HG02840 (cell line): ENCODE results near the gene MS4A6A.
"Not testable (repeated sequence)": the region's sequence is repeated elsewhere in the genome, so short reads cannot be mapped to it uniquely, and the experiment has no call there.

Source experiments
- ATAC-seq: cut with Tn5 transposase; IDR thresholded peaks from one replicate; pipeline ENCODE4 v1.9.1; 2021; ENCODE audit warnings: mild to moderate bottlenecking, moderate library complexity, moderate number of reproducible peaks; ENCODE audit not compliant: unreplicated experiment, low FRiP score

The MS4A6A gene, protein sequence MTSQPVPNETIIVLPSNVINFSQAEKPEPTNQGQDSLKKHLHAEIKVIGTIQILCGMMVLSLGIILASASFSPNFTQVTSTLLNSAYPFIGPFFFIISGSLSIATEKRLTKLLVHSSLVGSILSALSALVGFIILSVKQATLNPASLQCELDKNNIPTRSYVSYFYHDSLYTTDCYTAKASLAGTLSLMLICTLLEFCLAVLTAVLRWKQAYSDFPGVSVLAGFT

DNA sequence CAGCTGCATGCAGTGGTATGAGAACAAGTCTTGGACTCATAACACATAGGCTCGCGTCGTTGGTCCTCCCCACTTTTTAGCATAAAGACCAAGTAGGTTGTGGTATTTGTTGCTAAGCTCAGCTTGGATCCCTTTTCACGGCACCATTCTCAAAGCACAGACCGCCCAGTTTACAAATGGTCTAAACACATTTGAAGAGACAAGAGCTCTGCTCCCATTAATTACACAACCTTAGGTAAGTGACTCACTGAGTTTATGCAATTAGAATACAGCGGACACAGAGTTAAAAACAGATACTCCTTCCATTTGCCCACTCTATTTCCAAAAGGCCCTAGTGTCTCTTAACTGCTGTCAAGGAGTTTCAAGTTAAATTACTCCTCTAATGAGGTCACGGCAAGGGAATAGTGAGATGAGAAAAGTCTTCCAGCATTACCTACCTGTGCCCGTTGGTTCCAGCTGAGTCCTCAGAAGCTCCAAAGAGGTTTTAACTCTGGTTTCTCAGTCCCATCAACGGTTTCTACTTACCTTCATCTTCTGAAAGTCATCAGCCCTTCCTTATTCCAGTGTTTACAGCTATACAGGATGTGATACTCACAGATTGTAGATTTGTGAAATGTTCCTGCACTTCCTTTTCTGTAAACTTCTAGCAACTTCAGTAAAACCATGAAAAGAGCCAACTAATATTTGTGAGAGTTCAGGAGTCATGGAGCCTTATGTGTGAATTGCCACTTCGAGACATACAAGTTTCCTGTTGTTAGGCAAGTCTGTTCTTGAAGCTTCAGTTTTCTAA lies at the start of gene MS4A6A:
TSS of gene MS4A6A (minus strand) at position 543 of the 790 bp plus-strand sequence. CDS start 1,356 bp downstream, outside the sequence.
- ATAC-seq: no peak

DNA sequence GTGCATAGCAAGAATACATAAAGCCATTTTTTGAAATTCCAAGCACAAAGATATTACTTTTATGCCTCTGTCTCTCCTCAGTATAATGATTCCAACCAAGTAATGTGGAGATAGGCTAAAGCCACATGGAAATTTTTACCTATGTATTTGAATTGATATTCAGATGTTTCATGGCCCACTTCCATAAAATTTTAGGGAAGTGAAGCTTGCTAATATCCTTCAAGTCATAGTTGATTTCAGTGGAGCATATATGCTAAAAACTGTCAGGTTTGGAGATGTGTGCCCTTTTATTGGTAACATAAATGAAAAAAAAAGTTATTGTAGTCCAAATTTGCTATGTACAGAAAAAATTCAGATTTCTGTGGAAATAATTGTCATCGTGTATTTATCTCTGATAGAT lies 47.8 kb upstream of the MS4A6A start:
- ATAC-seq: no peak

DNA sequence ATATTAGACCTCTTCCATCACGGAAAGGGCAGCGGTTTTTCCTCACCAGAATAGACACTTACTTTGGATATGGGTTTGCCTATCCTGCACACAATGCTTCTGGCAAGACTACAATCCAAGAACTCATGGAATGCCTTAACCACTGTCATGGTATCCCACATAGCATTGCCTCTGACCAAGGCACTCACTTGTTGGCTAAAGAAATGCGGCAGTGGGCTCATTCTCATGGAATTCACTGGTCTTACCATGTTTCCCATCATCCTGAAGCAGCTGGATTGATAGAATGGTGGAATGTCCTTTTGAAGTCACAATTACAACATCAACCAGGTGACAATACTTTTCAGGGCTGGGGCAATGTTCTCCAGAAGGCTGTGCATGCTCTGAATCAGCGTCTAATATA lies 39.3 kb upstream of the MS4A6A start:
- no peak for ATAC-seq

DNA sequence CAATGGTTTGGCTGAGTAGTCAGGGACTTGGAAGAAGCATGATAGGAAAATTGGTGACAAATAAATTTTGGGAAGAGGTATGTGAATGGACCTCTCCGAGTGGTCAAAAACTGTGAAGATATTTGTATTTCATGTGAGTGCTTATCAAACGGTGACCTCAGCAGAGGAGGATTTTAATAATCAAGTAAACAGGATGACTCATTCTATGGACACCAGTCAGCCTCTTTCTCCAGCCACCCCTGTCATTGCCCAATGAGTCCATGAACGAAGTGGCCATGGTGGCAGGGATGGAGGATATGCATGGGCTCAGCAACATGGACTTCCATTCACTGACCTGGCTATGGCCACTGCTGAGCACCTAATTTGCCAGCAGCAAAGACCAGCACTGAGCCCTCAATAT lies 38.8 kb upstream of the MS4A6A start:
- no peak for ATAC-seq

DNA sequence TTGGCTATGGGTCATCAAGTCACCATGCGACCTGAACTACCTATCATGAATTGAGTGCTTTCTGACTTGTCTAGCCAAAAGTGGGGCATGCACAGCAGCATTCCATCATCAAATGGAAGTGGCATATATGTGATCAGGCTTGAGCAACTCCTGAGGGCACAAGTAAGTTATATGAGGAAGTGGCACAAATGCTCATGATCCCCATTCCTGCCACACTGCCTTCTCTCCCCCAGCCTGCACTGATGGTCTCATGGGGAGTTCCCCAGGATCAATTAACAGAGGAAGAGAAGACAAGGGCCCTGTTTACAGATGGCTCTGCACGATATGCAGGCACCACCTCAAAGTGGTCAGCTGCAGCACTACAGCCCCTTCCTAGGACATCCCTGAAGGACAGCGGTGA lies 38.3 kb upstream of the MS4A6A start:
- ATAC-seq: no peak

DNA sequence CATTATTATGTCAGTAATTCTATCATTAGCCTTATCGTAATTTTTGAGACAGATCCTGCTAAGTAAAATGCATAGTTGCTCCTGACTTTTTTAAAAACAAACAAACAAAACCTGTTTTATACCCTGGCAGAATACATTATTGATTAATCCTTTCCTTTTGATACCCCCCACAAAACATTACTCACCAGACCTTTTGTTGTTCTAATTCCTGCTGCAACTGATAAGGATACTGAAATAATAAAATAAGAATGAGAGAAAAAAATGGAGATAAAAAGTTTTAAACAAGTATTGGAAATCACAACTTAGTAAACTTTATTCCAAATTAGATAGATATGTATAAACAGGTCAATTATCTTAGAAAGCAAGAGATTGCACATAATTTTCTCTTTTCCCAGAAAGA lies 31.5 kb upstream of the MS4A6A start:
- no peak for ATAC-seq

DNA sequence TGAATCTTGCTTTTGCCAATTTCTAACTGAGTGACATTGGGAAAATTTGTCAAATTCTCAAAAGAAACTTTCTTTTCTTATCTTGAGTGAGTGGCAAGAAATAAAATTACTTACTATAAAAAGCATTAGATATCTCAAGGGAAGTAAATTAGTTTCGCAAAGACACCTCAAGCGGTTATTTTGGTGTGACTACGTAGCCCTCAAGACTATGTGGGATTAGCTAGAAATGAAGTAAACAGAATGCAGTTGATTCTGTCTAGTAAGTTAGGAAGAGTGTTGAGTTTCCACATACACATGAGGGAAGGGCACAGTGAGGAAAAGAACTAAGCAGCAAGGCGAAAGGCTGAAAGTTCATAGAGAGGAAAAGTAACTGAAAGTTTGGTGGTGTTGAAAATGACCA lies 28.3 kb upstream of the MS4A6A start:
- no peak for ATAC-seq

DNA sequence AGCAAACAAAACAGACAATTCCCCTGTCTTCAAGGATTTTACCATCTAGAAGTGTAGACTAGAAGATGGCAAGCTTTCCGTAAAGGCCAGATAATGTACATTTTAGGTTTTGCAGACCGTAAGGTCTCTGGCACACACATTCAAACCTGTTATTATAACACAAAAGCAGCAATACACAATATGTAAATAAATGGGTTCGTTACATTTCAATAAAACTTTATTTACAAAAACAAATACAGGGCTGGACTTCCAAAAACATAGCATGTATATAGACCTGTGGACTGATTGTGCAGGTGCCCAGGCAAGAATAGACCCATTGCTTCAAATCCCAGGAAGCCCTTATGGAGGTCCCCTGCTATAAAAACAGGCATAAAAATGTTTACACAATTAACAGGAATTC lies 27.1 kb upstream of the MS4A6A start:
- ATAC-seq: no peak

DNA sequence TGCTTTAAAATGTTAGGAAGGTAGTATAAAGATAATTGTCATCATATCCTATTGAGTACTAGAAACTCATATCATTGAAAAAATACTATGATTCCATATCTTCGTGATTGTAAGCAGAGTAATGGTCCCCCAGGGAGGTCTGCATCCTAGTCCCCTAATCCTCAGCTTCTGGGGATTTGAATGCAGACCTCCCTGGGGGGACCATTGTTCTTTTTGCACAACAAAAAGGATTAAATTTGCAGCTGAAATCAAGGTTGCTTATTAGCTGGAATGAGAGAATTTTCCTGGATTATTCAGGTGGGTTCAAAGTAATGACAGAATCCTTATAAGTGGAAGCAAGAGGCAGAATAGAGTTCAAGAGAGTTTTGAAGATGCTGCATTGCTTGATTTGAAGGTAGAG lies 26.1 kb upstream of the MS4A6A start:
- ATAC-seq: no peak

DNA sequence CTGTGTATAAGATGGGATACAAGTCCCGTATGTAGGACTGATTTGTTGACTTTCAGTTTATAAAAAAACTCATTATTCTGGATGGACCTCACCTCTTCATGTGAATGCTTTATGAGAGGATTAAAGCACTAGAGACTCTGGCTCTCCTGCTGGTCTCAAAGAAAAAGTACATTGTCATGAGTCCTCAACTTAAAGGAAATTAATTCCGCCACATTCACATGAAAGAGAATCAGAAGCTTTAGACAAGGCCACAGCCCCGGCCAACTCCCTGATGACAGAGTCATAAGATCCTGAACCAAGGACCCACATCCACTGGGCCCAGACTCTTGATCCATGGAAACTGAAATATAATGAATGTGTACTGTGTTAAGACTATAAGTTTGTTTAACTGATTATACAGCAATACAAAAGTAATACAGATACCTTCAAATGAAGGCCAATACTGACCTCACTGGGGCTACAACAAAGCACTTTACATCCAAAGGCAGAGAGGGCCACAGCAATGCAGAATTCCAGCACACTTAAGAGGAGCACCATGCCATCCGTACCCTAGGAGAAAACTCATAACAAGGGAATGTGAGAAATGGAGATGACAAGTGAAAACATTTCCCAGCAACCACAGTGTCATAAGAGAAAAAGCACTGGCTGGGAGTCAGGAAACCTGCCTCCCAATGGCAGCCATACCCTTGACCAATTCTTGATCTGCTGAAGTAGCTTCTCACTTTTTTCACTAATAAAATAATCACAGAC lies 25.4 kb upstream of the MS4A6A start:
- no peak for ATAC-seq

DNA sequence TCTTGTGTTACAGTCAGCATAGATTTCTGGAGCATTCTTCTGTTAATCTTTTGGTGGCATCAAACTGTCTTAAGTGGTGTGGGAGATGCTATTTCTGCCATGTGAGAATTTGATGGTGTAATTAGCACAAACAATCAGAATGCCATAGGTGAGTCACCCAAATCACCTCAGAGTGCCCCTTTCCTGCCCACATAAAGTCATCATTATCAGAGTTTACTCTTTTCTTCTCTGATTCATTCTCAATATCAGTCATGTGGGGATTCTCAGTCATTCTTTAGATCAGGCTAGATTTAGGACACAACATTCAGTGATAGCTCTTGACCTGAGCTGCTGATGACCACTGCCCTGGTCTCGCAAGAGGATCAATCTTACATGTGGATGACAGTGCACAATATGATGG lies 23.7 kb upstream of the MS4A6A start:
- ATAC-seq: no peak

DNA sequence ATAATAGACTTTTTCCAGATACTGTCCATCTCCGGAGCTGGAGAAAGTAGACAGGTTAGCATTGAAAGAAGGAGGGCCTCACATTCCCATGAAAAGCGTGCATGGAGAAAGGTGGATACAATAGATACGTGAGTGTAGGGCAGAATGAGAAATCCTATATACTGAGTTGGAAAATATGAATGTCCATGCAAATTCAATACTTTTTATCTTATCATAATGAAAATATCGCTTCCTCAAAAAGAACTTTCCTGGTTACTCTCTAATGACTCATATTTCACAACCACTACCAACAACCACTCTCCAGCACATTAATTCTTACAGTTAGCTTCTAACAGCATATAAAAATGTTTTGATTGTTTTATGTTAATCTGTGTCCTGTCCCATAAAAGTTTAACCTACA lies 22.0 kb upstream of the MS4A6A start:
- no peak for ATAC-seq

DNA sequence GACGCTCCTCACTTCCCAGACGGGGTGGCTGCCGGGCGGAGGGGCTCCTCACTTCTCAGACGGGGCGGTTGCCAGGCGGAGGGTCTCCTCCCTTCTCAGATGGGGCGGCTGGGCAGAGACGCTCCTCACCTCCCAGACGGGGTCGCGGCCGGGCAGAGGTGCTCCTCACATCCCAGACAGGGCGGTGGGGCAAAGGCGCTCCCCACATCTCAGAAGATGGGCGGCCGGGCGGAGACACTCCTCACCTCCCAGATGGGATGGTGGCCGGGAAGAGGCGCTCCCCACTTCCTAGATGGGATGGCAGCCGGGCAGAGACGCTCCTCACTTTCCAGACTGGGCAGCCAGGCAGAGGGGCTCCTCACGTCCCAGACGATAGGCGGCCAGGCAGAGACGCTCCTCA lies 18.5 kb upstream of the MS4A6A start:
- ATAC-seq: not testable (repeated sequence)

DNA sequence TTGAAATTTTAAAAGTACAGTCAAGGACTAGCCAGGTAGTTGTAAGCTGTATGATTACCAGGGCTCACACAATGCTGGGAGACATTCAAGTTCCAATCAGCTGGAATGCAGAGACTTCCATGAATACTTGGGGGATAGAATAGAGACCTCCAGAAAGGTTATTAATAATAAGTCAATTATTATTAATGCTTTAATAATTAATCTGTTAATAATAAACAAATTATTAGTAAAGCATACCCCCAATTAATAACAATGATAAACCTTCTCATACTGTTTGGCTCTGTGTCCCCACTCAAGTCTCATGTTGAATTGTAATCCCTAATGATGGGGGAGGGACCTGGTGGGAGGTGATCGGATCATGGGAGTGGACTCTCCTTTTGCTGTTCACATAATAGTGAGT lies 14.6 kb upstream of the MS4A6A start:
- ATAC-seq: no peak

DNA sequence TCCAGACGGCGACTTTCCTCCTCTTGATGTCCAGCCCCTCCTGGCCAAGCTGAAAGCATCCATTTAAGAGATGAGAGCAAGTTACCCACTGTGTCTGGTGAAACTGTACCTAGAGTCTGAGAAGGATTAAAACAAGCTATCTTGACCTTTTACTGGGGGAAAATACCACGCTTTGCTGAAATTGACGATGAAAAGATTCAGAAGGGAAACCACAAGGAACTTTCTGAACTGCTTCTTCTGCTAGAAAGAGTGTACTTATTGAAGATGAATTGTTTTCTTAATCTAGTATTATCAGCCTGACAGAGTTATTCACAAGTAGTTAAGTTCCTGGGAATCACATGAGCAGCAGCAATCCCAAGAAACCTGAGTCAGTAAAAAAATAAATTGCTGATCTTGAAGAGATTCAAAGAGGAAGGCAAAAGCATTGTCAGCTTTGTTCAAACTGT lies 13.1 kb upstream of the MS4A6A start:
- ATAC-seq: no peak

DNA sequence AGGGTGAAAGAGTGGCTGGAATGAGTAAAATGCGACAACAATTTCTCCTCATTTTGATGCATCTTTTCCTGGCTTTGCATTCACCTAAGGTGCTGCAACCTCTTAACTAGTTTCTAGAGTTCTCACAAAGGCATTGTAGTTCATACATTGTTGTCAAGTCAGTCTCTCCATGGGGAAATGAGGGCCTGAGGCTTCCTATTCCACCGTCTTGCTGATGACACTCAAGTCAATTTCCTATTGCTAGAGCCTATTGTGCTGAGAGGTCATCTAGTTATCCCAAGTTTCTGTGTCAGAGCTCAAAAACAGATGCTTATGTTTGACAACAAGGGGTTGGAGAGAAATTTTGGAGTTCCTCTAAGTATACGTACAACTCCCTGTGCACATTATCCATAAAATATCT lies 11.6 kb upstream of the MS4A6A start:
- no peak for ATAC-seq

DNA sequence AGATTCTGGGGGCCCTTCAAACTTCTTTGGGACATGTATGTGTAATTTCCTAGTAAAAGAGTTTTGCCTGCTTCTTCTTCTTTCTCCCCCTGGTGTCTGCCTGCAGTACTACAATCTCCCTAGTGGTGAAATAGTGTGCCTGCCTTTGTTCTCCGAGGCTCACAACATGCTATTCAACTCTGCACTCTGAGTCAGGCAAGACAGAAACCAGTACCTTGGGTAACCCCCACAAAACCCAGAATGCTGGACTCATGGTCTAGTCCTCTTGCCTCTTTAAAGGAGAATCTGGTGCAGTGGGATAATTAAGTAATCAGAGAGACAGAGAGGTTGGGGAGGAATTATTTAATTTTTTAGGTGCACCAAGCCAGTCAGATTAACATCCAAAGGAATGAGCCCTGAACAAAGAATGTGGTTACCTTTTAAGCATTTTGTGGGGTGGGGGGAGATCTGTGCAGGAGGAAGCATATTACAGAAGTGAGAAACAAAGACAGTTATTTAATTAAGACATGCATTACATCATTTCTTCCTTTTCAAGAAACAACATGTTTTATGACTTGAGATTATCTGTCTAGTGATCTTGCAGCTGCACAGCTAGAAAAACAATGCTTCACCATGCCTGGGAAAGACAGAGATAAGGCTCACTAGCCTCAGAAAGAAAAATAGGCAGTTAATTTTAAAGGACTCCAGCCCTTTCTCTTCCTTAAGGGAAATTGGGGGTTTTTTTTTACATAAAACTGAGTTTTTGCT lies 11.0 kb upstream of the MS4A6A start:
- ATAC-seq: no peak

DNA sequence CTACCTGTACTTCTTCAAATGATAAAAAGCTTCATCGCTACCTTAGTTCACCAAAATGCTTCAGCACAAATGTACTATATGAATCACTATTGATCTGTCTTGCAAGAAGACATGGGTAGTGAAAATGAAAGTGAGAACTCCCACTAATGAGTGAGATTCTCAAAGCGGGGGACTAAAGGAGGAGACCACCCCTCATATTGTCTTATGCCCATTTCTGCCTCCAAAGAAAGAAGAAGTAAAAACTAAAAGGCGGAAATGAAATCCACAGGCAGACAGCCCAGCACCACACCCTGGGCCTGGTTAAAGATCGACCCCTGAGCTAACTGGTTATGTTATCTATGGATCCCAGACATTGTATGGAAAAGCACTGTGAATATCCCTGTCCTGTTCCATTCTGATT lies 9.7 kb upstream of the MS4A6A start:
- ATAC-seq: not testable (repeated sequence)

DNA sequence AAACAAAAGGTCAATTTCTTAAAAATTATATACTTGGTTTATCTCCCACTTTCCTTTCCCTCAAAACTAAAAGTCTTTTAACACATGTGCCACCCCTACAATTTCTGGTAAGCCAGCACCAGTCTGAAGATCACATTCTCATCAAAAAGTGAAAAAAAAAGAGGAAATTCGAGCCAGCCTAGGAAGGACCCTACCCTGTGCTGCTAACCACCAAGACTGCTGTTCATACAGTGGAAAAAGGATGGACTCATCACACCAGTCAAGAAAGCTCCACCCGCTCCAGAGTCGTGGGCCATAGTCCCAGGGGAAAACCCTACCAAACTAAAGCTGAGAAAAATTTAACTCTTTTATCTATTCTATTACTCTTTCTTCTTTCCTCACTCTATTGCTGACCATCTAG lies 5.6 kb upstream of the MS4A6A start:
- not testable (repeated sequence) for ATAC-seq

DNA sequence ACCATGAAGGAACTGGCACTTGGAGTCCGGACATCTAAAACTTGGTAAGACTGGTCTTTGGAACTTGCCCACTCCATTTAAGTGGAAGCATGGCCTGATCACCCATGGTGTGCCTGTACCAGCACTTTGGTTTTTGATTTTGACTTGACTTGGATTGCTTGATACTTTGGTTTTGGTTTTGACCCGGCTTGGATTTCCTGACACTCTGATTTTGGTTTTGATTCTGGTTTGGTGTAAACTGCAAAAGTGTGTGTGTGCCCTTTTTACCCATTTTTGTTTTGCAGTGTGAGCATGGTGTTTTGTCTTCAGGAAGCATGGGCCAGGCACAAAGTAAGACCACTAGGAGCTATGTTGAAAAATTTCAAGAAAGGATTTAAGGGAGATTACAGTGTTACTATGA lies 3.2 kb upstream of the MS4A6A start:
- not testable (repeated sequence) for ATAC-seq

DNA sequence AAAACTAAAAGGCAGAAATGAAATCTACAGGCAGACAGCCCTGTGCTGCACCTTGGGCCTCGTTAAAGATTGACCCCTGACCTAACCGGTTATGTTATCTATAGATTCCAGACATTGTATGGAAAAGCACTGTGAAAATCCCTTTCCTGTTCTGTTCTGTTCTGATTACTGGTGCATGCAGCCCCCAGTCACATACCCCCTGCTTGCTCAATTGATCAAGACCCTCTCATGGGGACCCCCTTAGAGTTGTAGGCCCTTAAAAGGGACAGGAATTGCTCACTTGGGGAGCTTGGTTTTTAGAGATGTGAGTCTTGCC lies 2.6 kb upstream of the MS4A6A start:
- ATAC-seq: not testable (repeated sequence)
